Nephron (organoid): ENCODE results near the gene ANTXRL.

Experiments used
- H3K27ac Mint-ChIP-seq, 3 experiments: 2 replicates each; pipeline ENCODE4 v1.8.0; 2020; ENCODE audit warnings: mixed read lengths in 3 of 3, mild to moderate bottlenecking in 2 of 3, moderate library complexity in 1 of 3
- H3K27me3 Mint-ChIP-seq: 2 replicates; pipeline ENCODE4 v1.8.0; 2021; ENCODE audit warnings: low read depth, mild to moderate bottlenecking, moderate library complexity, mixed read lengths
- H3K36me3 Mint-ChIP-seq: 2 replicates; pipeline ENCODE4 v1.8.0; 2020; ENCODE audit warnings: low read depth, mixed read lengths
- H3K4me1 Mint-ChIP-seq: 2 replicates; pipeline ENCODE4 v1.8.0; 2020; ENCODE audit warnings: mixed read lengths
- H3K4me3 Mint-ChIP-seq, 3 experiments: 2 replicates each; pipeline ENCODE4 v1.8.0; 2020; ENCODE audit warnings: mild to moderate bottlenecking in 3 of 3, mixed read lengths in 3 of 3, moderate library complexity in 2 of 3
- H3K9me3 Mint-ChIP-seq: 2 replicates; pipeline ENCODE4 v1.8.0; 2020; ENCODE audit warnings: mixed read lengths
- CTCF ChIP-seq, 3 experiments: fragments of 200-600 bp; sonication (generic); IDR thresholded peaks; one replicate each; pipeline ENCODE4 v1.5.0; 2021; ENCODE audit warnings: antibody characterized with exemption in 3 of 3; ENCODE audit not compliant: unreplicated experiment in 3 of 3

ANTXRL gene

GRCh38 chr10:46284286-46285229 is 2.2 kb upstream of the ANTXRL start:
- H3K27me3 Mint-ChIP-seq, result peaks cover 54% of the 10 kb centered on the region
- peak overlapping the region in 2 of 3 experiments; percentile 52 to 56 for H3K27ac Mint-ChIP-seq
- H3K36me3 Mint-ChIP-seq, result no peaks in the 10 kb centered on the region
- H3K4me1 Mint-ChIP-seq, result peaks cover 17% of the 10 kb centered on the region
- H3K4me3 Mint-ChIP-seq, result peak overlapping the region; percentile 87 to 94 (median 92)
- TF ChIP-seq CTCF (IDR thresholded peaks at IDR 0.05; ENCODE audit: unreplicated experiment in 3 of 3), result no peak
- H3K9me3 Mint-ChIP-seq, result no peaks in the 10 kb centered on the region

GRCh38 chr10:46285300-46285699 is 1.5 kb upstream of the ANTXRL start:
- H3K4me1 Mint-ChIP-seq, result peaks cover 17% of the 10 kb centered on the region
- no peaks in the 10 kb centered on the region for H3K36me3 Mint-ChIP-seq
- no peaks in the 10 kb centered on the region for H3K9me3 Mint-ChIP-seq
- H3K4me3 Mint-ChIP-seq, result peak overlapping the region; percentile 80 to 85 (median 82)
- TF ChIP-seq CTCF (IDR thresholded peaks at IDR 0.05; ENCODE audit: unreplicated experiment in 3 of 3), result no peak
- H3K27ac Mint-ChIP-seq, result peak overlapping the region in 1 of 3 experiments; percentile 4
- H3K27me3 Mint-ChIP-seq, result peaks cover 48% of the 10 kb centered on the region

GRCh38 chr10:46285966-46286620 is 704 bp upstream of the ANTXRL start:
- H3K27ac Mint-ChIP-seq, result no peak overlapping the region
- no peaks in the 10 kb centered on the region for H3K9me3 Mint-ChIP-seq
- H3K4me1 Mint-ChIP-seq, result peaks cover 17% of the 10 kb centered on the region
- H3K27me3 Mint-ChIP-seq, result peaks cover 40% of the 10 kb centered on the region
- H3K4me3 Mint-ChIP-seq, result peak overlapping the region; percentile 47 to 75 (median 50)
- TF ChIP-seq CTCF (IDR thresholded peaks at IDR 0.05; ENCODE audit: unreplicated experiment in 3 of 3), result no peak
- no peaks in the 10 kb centered on the region for H3K36me3 Mint-ChIP-seq

GRCh38 chr10:46287846-46288477 is 1.2 kb downstream of the ANTXRL start:
- H3K9me3 Mint-ChIP-seq, result no peaks in the 10 kb centered on the region
- H3K27ac Mint-ChIP-seq, result no peak overlapping the region
- H3K4me1 Mint-ChIP-seq, result peaks cover 19% of the 10 kb centered on the region
- peaks cover 35% of the 10 kb centered on the region for H3K27me3 Mint-ChIP-seq
- no peak for TF ChIP-seq CTCF (IDR thresholded peaks at IDR 0.05; ENCODE audit: unreplicated experiment in 3 of 3)
- H3K36me3 Mint-ChIP-seq, result no peaks in the 10 kb centered on the region
- peak overlapping the region in 1 of 3 experiments; percentile 52 for H3K4me3 Mint-ChIP-seq

GRCh38 chr10:46288601-46289206 is 1.9 kb downstream of the ANTXRL start:
- no peak for TF ChIP-seq CTCF (IDR thresholded peaks at IDR 0.05; ENCODE audit: unreplicated experiment in 3 of 3)
- peaks cover 16% of the 10 kb centered on the region for H3K4me1 Mint-ChIP-seq
- no peaks in the 10 kb centered on the region for H3K36me3 Mint-ChIP-seq
- H3K9me3 Mint-ChIP-seq, result no peaks in the 10 kb centered on the region
- no peak overlapping the region for H3K27ac Mint-ChIP-seq
- H3K4me3 Mint-ChIP-seq, result no peak overlapping the region
- H3K27me3 Mint-ChIP-seq, result peaks cover 32% of the 10 kb centered on the region
